Measurements from ENCODE around the gene HK1.

HK1 gene

DNA sequence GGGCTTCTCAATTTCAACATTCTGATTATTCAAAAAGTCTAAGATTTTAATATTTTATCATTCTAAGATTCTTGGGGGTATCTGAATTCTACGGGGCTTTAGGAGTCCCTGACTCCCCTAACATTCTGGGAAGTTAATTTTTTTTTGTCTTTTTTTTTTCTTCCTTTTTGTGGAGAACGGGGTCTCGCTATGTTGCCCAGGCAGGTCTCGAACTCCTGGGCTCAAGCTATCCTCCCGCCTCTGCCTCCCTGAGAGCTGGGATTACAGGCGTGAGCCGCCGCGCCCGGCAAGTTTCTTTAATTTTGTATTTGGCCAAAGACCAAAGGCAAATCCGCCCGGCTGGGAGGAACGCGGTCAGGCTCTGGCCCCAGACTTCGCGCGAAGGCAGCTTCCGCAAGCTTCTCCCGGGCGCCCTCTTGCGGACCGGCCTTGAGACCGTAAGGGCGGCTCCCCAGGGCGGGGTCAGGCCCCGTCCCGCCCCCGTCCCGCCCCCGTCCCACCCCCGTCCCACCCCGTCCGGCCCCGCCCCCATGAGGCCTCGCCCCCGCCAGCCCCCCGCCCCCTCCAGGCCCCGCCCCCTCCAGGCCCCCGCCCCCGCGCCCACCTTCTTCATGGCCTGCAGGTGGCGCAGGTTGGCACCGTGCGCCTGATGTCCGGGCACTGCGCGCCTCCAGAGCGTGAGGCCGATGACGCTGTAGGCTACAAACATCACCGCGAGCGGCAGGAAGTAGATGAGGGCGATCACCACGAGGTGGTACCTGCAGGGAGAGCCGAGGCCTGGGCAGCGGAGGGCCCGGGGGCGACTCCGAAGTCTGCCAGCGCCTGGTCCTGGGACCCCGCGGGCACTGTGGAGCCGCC is 130.3 kb downstream of the HK1 start (continued):
- TF ChIP-seq, protein P1, sequence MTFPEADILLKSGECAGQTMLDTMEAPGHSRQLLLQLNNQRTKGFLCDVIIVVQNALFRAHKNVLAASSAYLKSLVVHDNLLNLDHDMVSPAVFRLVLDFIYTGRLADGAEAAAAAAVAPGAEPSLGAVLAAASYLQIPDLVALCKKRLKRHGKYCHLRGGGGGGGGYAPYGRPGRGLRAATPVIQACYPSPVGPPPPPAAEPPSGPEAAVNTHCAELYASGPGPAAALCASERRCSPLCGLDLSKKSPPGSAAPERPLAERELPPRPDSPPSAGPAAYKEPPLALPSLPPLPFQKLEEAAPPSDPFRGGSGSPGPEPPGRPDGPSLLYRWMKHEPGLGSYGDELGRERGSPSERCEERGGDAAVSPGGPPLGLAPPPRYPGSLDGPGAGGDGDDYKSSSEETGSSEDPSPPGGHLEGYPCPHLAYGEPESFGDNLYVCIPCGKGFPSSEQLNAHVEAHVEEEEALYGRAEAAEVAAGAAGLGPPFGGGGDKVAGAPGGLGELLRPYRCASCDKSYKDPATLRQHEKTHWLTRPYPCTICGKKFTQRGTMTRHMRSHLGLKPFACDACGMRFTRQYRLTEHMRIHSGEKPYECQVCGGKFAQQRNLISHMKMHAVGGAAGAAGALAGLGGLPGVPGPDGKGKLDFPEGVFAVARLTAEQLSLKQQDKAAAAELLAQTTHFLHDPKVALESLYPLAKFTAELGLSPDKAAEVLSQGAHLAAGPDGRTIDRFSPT (tag by site-specific recombination; IDR thresholded peaks at IDR 0.05), result peak; percentile 99
- TF ChIP-seq, protein P2, sequence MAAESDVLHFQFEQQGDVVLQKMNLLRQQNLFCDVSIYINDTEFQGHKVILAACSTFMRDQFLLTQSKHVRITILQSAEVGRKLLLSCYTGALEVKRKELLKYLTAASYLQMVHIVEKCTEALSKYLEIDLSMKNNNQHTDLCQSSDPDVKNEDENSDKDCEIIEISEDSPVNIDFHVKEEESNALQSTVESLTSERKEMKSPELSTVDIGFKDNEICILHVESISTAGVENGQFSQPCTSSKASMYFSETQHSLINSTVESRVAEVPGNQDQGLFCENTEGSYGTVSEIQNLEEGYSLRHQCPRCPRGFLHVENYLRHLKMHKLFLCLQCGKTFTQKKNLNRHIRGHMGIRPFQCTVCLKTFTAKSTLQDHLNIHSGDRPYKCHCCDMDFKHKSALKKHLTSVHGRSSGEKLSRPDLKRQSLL (tag by site-specific recombination; IDR thresholded peaks at IDR 0.05), result 0 out of 2 replicates have a peak, but pooled peaks have one; percentile 6
- TF ChIP-seq, protein P3, sequence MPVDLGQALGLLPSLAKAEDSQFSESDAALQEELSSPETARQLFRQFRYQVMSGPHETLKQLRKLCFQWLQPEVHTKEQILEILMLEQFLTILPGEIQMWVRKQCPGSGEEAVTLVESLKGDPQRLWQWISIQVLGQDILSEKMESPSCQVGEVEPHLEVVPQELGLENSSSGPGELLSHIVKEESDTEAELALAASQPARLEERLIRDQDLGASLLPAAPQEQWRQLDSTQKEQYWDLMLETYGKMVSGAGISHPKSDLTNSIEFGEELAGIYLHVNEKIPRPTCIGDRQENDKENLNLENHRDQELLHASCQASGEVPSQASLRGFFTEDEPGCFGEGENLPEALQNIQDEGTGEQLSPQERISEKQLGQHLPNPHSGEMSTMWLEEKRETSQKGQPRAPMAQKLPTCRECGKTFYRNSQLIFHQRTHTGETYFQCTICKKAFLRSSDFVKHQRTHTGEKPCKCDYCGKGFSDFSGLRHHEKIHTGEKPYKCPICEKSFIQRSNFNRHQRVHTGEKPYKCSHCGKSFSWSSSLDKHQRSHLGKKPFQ (tag by site-specific recombination; IDR thresholded peaks at IDR 0.05), result no peak
- TF ChIP-seq ZNF248 (tag by site-specific recombination; IDR thresholded peaks at IDR 0.05), result no peak
- no peak for TF ChIP-seq HOXD13 (CRISPR knock-in tag; IDR thresholded peaks at IDR 0.05; ENCODE audit: borderline replicate concordance)
- TF ChIP-seq, protein P4, sequence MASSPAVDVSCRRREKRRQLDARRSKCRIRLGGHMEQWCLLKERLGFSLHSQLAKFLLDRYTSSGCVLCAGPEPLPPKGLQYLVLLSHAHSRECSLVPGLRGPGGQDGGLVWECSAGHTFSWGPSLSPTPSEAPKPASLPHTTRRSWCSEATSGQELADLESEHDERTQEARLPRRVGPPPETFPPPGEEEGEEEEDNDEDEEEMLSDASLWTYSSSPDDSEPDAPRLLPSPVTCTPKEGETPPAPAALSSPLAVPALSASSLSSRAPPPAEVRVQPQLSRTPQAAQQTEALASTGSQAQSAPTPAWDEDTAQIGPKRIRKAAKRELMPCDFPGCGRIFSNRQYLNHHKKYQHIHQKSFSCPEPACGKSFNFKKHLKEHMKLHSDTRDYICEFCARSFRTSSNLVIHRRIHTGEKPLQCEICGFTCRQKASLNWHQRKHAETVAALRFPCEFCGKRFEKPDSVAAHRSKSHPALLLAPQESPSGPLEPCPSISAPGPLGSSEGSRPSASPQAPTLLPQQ (tag by site-specific recombination; IDR thresholded peaks at IDR 0.05), result peak; percentile 83
- TF ChIP-seq ZNF24 (tag by site-specific recombination; IDR thresholded peaks at IDR 0.05), result 0 out of 2 replicates have a peak, but pooled peaks have one; percentile 46
- TF ChIP-seq ZBTB8A (tag by site-specific recombination; IDR thresholded peaks at IDR 0.05), result peak; percentile 90
- 0 out of 2 replicates have a peak, but pooled peaks have one; percentile 6 for TF ChIP-seq ZNF600 (tag by site-specific recombination; IDR thresholded peaks at IDR 0.05)
- TF ChIP-seq, protein P5, sequence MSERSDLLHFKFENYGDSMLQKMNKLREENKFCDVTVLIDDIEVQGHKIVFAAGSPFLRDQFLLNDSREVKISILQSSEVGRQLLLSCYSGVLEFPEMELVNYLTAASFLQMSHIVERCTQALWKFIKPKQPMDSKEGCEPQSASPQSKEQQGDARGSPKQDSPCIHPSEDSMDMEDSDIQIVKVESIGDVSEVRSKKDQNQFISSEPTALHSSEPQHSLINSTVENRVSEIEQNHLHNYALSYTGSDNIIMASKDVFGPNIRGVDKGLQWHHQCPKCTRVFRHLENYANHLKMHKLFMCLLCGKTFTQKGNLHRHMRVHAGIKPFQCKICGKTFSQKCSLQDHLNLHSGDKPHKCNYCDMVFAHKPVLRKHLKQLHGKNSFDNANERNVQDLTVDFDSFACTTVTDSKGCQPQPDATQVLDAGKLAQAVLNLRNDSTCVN (tag by site-specific recombination; optimal IDR thresholded peaks at IDR 0.05), result peak; percentile 70
- TF ChIP-seq, protein P6, sequence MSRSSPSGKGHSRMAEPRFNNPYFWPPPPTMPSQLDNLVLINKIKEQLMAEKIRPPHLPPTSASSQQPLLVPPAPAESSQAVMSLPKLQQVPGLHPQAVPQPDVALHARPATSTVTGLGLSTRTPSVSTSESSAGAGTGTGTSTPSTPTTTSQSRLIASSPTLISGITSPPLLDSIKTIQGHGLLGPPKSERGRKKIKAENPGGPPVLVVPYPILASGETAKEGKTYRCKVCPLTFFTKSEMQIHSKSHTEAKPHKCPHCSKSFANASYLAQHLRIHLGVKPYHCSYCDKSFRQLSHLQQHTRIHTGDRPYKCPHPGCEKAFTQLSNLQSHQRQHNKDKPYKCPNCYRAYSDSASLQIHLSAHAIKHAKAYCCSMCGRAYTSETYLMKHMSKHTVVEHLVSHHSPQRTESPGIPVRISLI (tag by site-specific recombination; IDR thresholded peaks at IDR 0.05), result peak; percentile 62; the same call in 1 of the 2 replicates
- TF ChIP-seq ZBTB1 (tag by site-specific recombination; IDR thresholded peaks at IDR 0.05), result no peak
- TF ChIP-seq, protein P7, sequence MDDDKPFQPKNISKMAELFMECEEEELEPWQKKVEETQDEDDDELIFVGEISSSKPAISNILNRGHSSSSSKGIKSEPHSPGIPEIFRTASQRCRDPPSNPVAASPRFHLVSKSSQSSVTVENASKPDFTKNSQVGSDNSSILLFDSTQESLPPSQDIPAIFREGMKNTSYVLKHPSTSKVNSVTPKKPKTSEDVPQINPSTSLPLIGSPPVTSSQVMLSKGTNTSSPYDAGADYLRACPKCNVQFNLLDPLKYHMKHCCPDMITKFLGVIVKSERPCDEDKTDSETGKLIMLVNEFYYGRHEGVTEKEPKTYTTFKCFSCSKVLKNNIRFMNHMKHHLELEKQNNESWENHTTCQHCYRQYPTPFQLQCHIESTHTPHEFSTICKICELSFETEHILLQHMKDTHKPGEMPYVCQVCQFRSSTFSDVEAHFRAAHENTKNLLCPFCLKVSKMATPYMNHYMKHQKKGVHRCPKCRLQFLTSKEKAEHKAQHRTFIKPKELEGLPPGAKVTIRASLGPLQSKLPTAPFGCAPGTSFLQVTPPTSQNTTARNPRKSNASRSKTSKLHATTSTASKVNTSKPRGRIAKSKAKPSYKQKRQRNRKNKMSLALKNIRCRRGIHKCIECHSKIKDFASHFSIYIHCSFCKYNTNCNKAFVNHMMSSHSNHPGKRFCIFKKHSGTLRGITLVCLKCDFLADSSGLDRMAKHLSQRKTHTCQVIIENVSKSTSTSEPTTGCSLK (tag by site-specific recombination; IDR thresholded peaks at IDR 0.05), result no peak
- TF ChIP-seq SP7 (tag by site-specific recombination; IDR thresholded peaks at IDR 0.05), result peak; percentile 65; the same call in 1 of the 2 replicates
- TF ChIP-seq, protein P8, sequence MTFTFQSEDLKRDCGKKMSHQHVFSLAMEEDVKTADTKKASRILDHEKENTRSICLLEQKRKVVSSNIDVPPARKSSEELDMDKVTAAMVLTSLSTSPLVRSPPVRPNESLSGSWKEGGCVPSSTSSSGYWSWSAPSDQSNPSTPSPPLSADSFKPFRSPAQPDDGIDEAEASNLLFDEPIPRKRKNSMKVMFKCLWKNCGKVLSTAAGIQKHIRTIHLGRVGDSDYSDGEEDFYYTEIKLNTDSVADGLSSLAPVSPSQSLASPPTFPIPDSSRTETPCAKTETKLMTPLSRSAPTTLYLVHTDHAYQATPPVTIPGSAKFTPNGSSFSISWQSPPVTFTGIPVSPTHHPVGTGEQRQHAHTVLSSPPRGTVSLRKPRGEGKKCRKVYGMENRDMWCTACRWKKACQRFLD (tag by site-specific recombination; IDR thresholded peaks at IDR 0.05), result no peak
- TF ChIP-seq GLIS2 (tag by site-specific recombination; IDR thresholded peaks at IDR 0.05), result peak; percentile 33; the same call in 1 of the 2 replicates
- TF ChIP-seq, protein P9, sequence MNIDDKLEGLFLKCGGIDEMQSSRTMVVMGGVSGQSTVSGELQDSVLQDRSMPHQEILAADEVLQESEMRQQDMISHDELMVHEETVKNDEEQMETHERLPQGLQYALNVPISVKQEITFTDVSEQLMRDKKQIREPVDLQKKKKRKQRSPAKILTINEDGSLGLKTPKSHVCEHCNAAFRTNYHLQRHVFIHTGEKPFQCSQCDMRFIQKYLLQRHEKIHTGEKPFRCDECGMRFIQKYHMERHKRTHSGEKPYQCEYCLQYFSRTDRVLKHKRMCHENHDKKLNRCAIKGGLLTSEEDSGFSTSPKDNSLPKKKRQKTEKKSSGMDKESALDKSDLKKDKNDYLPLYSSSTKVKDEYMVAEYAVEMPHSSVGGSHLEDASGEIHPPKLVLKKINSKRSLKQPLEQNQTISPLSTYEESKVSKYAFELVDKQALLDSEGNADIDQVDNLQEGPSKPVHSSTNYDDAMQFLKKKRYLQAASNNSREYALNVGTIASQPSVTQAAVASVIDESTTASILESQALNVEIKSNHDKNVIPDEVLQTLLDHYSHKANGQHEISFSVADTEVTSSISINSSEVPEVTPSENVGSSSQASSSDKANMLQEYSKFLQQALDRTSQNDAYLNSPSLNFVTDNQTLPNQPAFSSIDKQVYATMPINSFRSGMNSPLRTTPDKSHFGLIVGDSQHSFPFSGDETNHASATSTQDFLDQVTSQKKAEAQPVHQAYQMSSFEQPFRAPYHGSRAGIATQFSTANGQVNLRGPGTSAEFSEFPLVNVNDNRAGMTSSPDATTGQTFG (tag by site-specific recombination; IDR thresholded peaks at IDR 0.05; ENCODE audit: borderline replicate concordance), result no peak
- TF ChIP-seq ZNF747 (tag by site-specific recombination; IDR thresholded peaks at IDR 0.05), result no peak
- peak; percentile 81 for TF ChIP-seq KLF8 (tag by site-specific recombination; IDR thresholded peaks at IDR 0.05)
- peak; percentile 85 for TF ChIP-seq ZIC2 (tag by site-specific recombination; IDR thresholded peaks at IDR 0.05)
- TF ChIP-seq ZNF473 (tag by site-specific recombination; IDR thresholded peaks at IDR 0.05), result no peak

All from HEK293 (cell line).